Gastrocnemius medialis (tissue), 4 donors: ENCODE results near the gene ENTPD7. TPM values are rescaled to one million over a fixed set of nuclear protein-coding genes. Genes with fewer than 3 reads are reported as not detected.

ENCODE experiments used
- ATAC-seq, 2 donors: fragments of 150-250 bp; one replicate each; pipeline ENCODE4 v1.9.1; 2016
- DNase-seq, 2 donors: peaks; one replicate each; pipeline ENCODE4 v3.0.0-alpha.2; 2019
- H3K27ac ChIP-seq, 4 donors: fragments of 200-600 bp; sonication (generic); 1 replicate in 1 of 4; 2 replicates in 3 of 4; pipeline ENCODE4 v1.5.1; 2016 to 2018; ENCODE audit warnings: mild to moderate bottlenecking in 2 of 4, moderate library complexity in 1 of 4
- H3K27me3 ChIP-seq, 3 donors: fragments of 200-600 bp; sonication (generic) in 2 of 3; 1 replicate in 1 of 3; 2 replicates in 2 of 3; pipeline versions ENCODE4 v1.5.1 to v1.6.0; 2016 to 2019; ENCODE audit warnings: mild to moderate bottlenecking in 1 of 3, moderate library complexity in 1 of 3
- H3K36me3 ChIP-seq, 2 donors: fragments of 200-600 bp; sonication (generic) in 1 of 2; one replicate each; pipeline ENCODE4 v1.5.1; 2017 to 2018
- H3K4me1 ChIP-seq, 2 donors: fragments of 200-600 bp; sonication (generic) in 1 of 2; one replicate each; pipeline ENCODE4 v1.5.1; 2016 to 2017; ENCODE audit warnings: mild to moderate bottlenecking in 2 of 2
- H3K4me3 ChIP-seq, 4 donors: fragments of 200-600 bp; sonication (generic) in 3 of 4; 1 replicate in 1 of 4; 2 replicates in 3 of 4; pipeline ENCODE4 v1.5.1; 2016 to 2019; ENCODE audit warnings: mild to moderate bottlenecking in 2 of 4
- H3K9me3 ChIP-seq, 3 donors: fragments of 200-600 bp; sonication (generic) in 2 of 3; 1 replicate in 1 of 3; 2 replicates in 2 of 3; pipeline ENCODE4 v1.5.1; 2016 to 2019
- CTCF ChIP-seq, 5 experiments: fragments of 450-650 bp in 3 of 5; fragments of 200-600 bp in 2 of 5; sonication (generic) in 2 of 5; IDR thresholded peaks in 4 of 5; conservative IDR thresholded peaks in 1 of 5; 1 replicate in 4 of 5; 2 replicates in 1 of 5; pipeline ENCODE4 v1.5.1; 2016 to 2019; ENCODE audit warnings: antibody characterized with exemption in 5 of 5, mild to moderate bottlenecking in 3 of 5, moderate library complexity in 3 of 5
- POLR2A ChIP-seq, 2 donors: fragments of 450-650 bp; IDR thresholded peaks; one replicate each; pipeline ENCODE4 v1.6.1; 2017; ENCODE audit warnings: antibody characterized with exemption in 2 of 2, mild to moderate bottlenecking in 2 of 2, moderate library complexity in 2 of 2
- in situ Hi-C, 4 donors: fragments of 200-750 bp; cut with MboI; loops; one replicate each; pipeline versions ENCODE4 v1.15.0 to v1.8.0; 2017; ENCODE audit warnings: low sequenced_read_pairs in 4 of 4
- intact Hi-C: fragments of 100-400 bp; cut with DNase I; formaldehyde crosslinking; loops from one replicate; pipeline ENCODE4 v1.15.1; 2023; ENCODE audit warnings: low total_unique reads
- total RNA-seq, 4 donors: library from RNA; depleted of rRNA; stranded (reverse); fragments of >200 nt; gene quantifications; one replicate each; pipeline versions ENCODE4 v1.1.0 to v1.2.3, GENCODE V29; 2016

Gene ENTPD7
- total RNA-seq, 4 donors from 2014 or later: 0.32 to 1.1 (median 0.76) TPM

DNA sequence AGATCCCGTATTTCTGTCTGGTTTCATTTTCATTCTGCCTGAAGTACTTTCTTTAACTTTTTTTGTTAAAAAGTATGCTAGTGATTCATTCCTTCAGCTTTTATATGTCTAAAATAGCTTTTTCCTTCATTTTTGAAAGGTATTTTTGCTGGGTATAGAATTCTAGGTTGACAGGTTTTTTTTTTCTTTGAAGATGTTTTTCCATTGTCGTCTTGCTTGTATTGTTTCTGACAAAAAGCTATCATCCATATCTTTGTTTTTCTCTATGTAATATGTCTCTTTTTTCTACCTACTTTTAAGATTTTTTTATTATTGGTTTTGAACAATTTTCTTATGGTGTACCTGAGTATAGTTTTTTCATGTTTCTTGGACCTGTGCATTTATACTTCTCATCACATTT lies 81.0 kb downstream of the ENTPD7 start:
- peak overlapping the region; percentile 95 to 99 (median 99) for H3K27ac ChIP-seq
- in situ Hi-C loops: no loop called here
- intact Hi-C loops: loop anchor here (5.0 kb wide), 1 partner anchor 257 kb away; no protein-coding TSS in a partner anchor

DNA sequence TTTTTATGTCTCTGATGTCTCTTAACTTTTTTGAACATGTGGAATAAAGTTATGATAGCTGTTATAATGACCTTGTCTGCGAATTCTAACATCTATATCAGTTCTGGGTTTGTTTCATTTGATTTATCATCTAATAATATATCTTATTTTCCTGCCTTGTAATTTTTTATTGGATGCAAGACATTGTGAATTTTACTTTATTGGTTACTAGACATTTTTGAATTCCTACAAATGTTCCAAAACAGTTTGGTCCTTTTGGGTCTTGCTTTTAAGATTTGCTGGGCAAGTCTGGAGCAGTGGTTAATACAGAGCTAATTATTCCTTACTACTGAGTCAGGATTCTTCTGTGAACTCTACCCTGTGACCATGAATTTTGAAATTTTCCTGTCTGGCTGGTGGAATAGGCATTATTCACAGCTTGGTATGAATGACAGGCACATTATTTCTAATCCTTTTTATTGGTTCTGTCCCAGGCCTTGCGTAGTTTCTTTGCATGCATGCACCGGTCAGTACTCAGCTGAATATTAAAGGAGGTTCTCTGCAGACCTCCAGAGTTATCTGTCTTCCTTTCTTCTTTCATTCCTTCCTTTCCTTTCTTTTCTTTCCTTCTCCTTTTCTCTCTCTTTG lies 81.7 kb downstream of the ENTPD7 start:
- Histone ChIP-seq H3K27ac (peak overlapping the region; percentile 95 to 99 (median 99)), H3K27me3 (no peaks in the 10 kb centered on the region), H3K4me1 (peaks cover 74 to 82% of the 10 kb centered on the region in 2 donors), H3K36me3 (peaks cover 0 to 86% of the 10 kb centered on the region in 2 donors), H3K4me3 (no peak overlapping the region), H3K9me3 (no peaks in the 10 kb centered on the region)
- DNase-seq (no peak), ATAC-seq (no peak)
- intact Hi-C loops: loop anchor here (5.0 kb wide), 1 partner anchor 256 kb away; no protein-coding TSS in a partner anchor
- in situ Hi-C loops: no loop called here
- no peak for TF ChIP-seq POLR2A (IDR thresholded peaks at IDR 0.05)
- no peak for TF ChIP-seq CTCF (IDR thresholded peaks at IDR 0.05 in 4 of 5, conservative IDR thresholded peaks at IDR 0.05 in 1 of 5)

More for the DNA sequence above, 81.0 kb downstream of the ENTPD7 start:
- TF ChIP-seq CTCF (IDR thresholded peaks at IDR 0.05 in 4 of 5, conservative IDR thresholded peaks at IDR 0.05 in 1 of 5) (no peak), POLR2A (IDR thresholded peaks at IDR 0.05) (no peak)
- ATAC-seq (no peak), DNase-seq (no peak)
- Histone ChIP-seq H3K9me3 (no peaks in the 10 kb centered on the region), H3K27me3 (no peaks in the 10 kb centered on the region), H3K36me3 (peaks cover 0 to 81% of the 10 kb centered on the region in 2 donors), H3K4me3 (no peak overlapping the region), H3K4me1 (peaks cover 74 to 84% of the 10 kb centered on the region in 2 donors)

GRCh38 chr10:99742254-99742653 lies 82.9 kb downstream of the ENTPD7 start:
- ATAC-seq (peak; percentile 8), DNase-seq (no peak)
- H3K36me3 ChIP-seq: peaks cover 0 to 86% of the 10 kb centered on the region in 2 donors
- peak overlapping the region in 2 of 4 donors; percentile 1 to 20 for H3K4me3 ChIP-seq
- intact Hi-C loops: loop anchor here (5.0 kb wide), 1 partner anchor 255 kb away; no protein-coding TSS in a partner anchor
- H3K27ac ChIP-seq: peak overlapping the region; percentile 95 to 99 (median 99)
- H3K9me3 ChIP-seq: no peaks in the 10 kb centered on the region
- H3K27me3 ChIP-seq: no peaks in the 10 kb centered on the region
- H3K4me1 ChIP-seq: peaks cover 75 to 80% of the 10 kb centered on the region in 2 donors
- in situ Hi-C loops: no loop called here
- TF ChIP-seq CTCF (IDR thresholded peaks at IDR 0.05 in 4 of 5, conservative IDR thresholded peaks at IDR 0.05 in 1 of 5): no peak
- no peak for TF ChIP-seq POLR2A (IDR thresholded peaks at IDR 0.05)

DNA sequence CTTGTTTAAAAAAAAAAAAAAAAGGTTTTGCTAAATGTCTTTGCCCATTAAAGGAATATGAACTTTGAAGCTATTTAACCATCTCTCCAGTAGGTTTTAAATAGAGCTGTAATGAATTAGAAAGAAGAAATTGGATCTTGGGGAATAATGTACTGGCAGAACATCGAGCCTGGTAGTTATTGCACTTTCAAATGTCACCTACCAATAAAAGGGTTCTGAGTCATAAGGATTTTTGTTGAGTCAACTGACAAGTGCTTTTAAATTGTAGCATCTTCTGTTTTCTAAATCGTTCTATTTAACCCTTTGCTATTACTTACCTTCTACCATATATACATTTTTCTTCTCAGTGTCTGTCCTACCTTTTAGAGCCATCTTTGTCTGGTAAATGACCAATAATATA lies 83.4 kb downstream of the ENTPD7 start:
- no peak for DNase-seq
- Histone ChIP-seq H3K36me3 (peaks cover 0 to 86% of the 10 kb centered on the region in 2 donors), H3K4me3 (peak overlapping the region in 2 of 4 donors; percentile 20), H3K27me3 (no peaks in the 10 kb centered on the region), H3K4me1 (peaks cover 76 to 80% of the 10 kb centered on the region in 2 donors), H3K27ac (peak overlapping the region; percentile 95 to 99 (median 99)), H3K9me3 (no peaks in the 10 kb centered on the region)
- no peak for TF ChIP-seq POLR2A (IDR thresholded peaks at IDR 0.05)
- TF ChIP-seq CTCF (IDR thresholded peaks at IDR 0.05 in 4 of 5, conservative IDR thresholded peaks at IDR 0.05 in 1 of 5): peak in 1 of 5 experiments; percentile 24
- in situ Hi-C loops: no loop called here
- intact Hi-C loops: loop anchor here (5.0 kb wide), 1 partner anchor 255 kb away; no protein-coding TSS in a partner anchor
- ATAC-seq: peak; percentile 86 to 88
